ENCODE measurements around the gene AKR1B1.

- TF ChIP-seq EZH2phosphoT487 (IDR thresholded peaks at IDR 0.05; ENCODE audit: low read length), result no peak
- no peak for TF ChIP-seq CTCF (IDR thresholded peaks at IDR 0.05; ENCODE audit: low read length)
Observed at GRCh38 chr7:134448356-134449229, 10.3 kb downstream of the AKR1B1 start.
